ENCODE data around the gene ATF6.
A peak's percentile ranks its signal among the peaks of the same experiment; 100 is the strongest.

The ATF6 gene

GRCh38 chr1:161981126-161981525, 215.0 kb downstream of the ATF6 start:
- DNase-seq, result no peak

- no peak for DNase-seq
Measured at GRCh38 chr1:161981735-161982506, 215.8 kb downstream of the ATF6 start.

- DNase-seq, result no peak
Measured at GRCh38 chr1:161982507-161982895, 216.4 kb downstream of the ATF6 start.

- no peak for DNase-seq
Measured at GRCh38 chr1:161982917-161983316, 216.8 kb downstream of the ATF6 start.

GRCh38 chr1:161983725-161984124, 217.6 kb downstream of the ATF6 start:
- no peak for DNase-seq

- DNase-seq, result no peak
Measured at GRCh38 chr1:161985301-161985822, 219.2 kb downstream of the ATF6 start.

- peak; percentile 37 to 74 for DNase-seq
Measured at GRCh38 chr1:161986328-161986727, 220.2 kb downstream of the ATF6 start.

GRCh38 chr1:161987303-161987702, 221.2 kb downstream of the ATF6 start:
- peak in 1 of 2 experiments; percentile 20 for DNase-seq

GRCh38 chr1:161987872-161988271, 221.8 kb downstream of the ATF6 start:
- no peak for DNase-seq

- DNase-seq, result no peak
Measured at GRCh38 chr1:161988413-161988812, 222.3 kb downstream of the ATF6 start.

- no peak for DNase-seq
Measured at GRCh38 chr1:161989108-161989507, 223.0 kb downstream of the ATF6 start.

- DNase-seq, result no peak
Measured at GRCh38 chr1:161989786-161990185, 223.7 kb downstream of the ATF6 start.

- DNase-seq, result no peak
Measured at GRCh38 chr1:161993576-161993975, 227.5 kb downstream of the ATF6 start.

- no peak for DNase-seq
Measured at GRCh38 chr1:161994175-161994668, 228.1 kb downstream of the ATF6 start.

GRCh38 chr1:161997152-161997551, 231.0 kb downstream of the ATF6 start:
- no peak for DNase-seq

GRCh38 chr1:161998811-161999210, 232.7 kb downstream of the ATF6 start:
- no peak for DNase-seq

GRCh38 chr1:161999301-162000052, 233.4 kb downstream of the ATF6 start:
- no peak for DNase-seq

- no peak for DNase-seq
Measured at GRCh38 chr1:162000053-162000420, 233.9 kb downstream of the ATF6 start.

GRCh38 chr1:162003061-162003829, 237.1 kb downstream of the ATF6 start:
- DNase-seq, result no peak

- no peak for DNase-seq
Measured at GRCh38 chr1:162003830-162004215, 237.7 kb downstream of the ATF6 start.

- DNase-seq, result no peak
Measured at GRCh38 chr1:162004441-162004950, 238.4 kb downstream of the ATF6 start.

GRCh38 chr1:162006081-162006480, 240.0 kb downstream of the ATF6 start:
- DNase-seq, result no peak

- no peak for DNase-seq
Measured at GRCh38 chr1:162007466-162007865, 241.3 kb downstream of the ATF6 start.
